Measurements from ENCODE around the gene NKD2.

- no peak for TF ChIP-seq CTCF (IDR thresholded peaks at IDR 0.05)
- no peak for TF ChIP-seq REST (IDR thresholded peaks at IDR 0.05; ENCODE audit: insufficient read depth in 1 of 2, low read depth in 2 of 2, low read length in 1 of 2)
- no peak for TF ChIP-seq POLR2AphosphoS5 (IDR thresholded peaks at IDR 0.05; ENCODE audit: low read depth, low read length)
Measured at GRCh38 chr5:1066676-1067075, 58.1 kb downstream of the NKD2 start.

Data from Panc1 (cell line).